GM21529 (cell line): ENCODE measurements around the gene RAMP1.

ENCODE experiments used
- ATAC-seq: cut with Tn5 transposase; IDR thresholded peaks from one replicate; pipeline ENCODE4 v1.9.1; 2021; ENCODE audit not compliant: unreplicated experiment

RAMP1 gene

DNA sequence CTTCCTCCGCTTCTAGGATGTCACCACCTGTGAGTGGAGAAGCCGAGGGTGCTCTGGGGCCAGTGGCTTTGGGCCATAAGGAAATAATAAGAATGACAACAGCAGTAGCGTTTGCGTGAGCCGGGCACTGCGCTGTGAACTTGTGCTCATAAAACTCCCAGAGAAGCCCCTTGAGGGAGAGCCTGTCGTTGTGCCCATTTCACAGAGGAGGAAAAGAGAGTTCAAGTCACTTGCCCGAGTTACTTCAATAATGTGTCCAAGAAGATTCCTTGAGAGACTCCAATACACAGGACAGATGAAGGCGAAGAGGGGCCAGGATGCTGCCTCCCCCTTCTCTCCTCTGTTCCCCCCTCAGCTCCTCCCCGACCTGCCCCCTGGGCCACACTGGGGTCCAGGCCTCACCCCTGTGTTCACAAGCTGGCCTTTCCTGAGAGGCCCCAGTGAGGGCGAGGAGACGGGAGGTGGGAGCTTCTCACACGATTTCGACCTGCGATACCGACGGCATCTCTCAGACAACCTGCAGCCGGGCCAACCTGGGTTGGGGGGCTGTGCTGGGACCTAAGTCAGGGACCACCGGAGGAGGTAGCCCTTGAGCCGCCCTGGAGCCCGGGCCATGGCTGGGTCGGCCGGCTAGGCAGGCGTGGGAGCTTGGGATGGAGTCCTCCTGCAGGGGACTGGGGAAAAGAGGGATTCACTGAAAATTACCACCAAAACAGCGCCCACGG lies 53.9 kb downstream of the RAMP1 start:
- no peak for ATAC-seq

DNA sequence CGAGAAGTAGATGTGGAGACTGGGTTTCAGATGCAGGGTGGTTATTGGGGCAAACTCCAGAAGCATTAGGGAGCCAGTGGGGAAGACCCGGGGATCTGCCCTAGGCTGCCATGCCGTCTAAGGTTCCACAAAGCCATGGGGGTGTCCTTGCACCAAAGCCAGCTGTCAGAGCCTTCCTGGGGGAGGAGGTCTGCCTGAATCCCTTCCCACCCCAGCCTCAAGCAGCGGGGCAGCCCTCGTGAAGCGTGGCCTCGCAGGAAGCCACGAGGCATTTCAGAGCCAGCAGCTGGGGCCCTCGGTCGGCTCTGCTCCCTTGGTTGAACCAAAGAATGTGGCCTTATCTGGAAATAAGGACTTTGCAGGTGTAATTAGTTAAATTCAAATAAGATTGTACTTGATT lies 56.2 kb downstream of the RAMP1 start:
- no peak for ATAC-seq

DNA sequence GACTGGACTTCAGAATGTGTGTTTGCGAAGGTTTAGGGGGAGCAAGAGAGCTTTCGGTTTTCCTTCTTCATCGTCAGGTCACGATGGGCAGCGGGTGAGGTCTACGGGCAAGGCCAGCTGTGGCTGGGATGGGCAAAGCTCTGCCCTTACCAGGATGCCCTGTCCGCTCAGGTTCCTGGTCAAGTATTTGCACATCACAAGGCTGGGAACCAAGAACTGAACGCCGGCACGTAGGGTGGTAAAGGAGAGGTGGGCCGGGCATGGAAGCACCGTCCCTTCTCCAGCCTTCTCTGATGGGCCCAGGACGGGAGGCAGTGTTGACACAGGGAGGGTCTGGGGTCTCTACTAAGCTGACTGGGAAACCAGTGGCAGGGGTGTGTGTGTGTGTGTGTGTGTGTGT lies 56.9 kb downstream of the RAMP1 start:
- ATAC-seq: no peak

DNA sequence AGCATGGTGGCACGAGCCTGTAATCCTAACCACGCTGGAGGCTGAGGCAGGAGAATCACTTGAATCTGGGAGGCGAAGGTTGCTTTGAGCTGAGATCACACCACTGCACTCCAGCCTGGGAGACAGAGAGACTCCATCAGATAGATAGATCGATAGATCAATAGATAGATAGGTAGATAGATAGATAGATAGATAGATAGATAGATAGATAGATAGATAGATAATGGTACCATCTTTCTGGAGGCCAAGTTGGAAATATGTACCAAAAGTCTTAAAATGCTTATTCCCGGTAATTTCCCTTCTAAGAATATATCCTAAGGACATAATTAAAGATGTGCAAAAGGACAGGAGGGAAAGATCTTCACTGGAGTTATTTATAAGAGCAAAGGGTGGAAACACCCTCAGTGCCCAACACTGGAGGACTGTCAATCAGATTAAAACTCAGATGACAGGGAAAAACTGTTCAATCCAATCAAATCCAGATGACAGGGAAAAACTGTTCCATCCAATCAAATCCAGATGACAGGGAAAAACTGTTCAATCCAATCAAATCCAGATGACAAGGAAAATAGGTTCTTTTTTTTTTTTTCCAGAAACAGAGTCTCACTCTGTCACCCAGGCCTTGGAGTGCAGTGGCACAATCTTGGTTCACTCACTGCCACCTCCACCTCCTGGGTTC lies 58.4 kb downstream of the RAMP1 start:
- ATAC-seq: no peak

DNA sequence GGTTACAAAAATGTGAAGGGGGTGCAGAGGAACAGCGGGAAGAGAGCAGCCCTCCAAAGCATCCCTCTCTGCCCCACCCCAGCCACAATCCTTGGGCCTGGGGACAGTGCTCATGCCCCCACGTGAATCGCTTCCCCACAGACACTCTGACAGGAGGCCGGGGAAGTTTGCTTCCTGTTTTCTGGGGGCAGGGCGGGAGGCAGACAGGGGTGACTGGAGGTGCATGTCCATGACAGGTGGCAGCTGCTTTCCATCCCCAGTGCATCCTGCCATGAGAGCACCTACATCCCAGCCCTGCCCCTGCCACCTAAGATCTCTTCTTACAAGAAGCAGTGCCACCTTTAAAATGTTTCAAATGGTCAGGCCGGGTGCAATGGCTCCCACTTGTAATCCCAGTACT lies 60.2 kb downstream of the RAMP1 start:
- no peak for ATAC-seq

DNA sequence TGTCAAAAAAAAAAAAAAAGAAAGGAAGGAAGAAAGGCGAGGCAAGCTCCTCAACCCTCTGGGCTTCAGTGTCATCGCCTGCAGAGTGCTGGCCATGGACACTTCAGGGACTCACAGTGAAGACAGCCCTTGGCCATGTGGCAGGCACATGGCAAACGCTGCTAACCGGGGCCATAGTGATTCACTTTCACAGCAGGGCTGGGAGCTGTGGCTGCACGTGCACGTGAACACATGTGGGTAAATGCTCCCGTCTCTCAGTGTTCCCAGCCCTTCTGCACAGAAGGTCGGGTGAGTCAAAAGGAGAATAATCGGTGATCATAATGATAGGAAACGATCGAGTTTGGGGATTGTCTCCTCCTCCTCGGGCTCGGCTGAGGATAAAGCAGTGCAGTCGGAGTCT lies 61.2 kb downstream of the RAMP1 start:
- no peak for ATAC-seq

DNA sequence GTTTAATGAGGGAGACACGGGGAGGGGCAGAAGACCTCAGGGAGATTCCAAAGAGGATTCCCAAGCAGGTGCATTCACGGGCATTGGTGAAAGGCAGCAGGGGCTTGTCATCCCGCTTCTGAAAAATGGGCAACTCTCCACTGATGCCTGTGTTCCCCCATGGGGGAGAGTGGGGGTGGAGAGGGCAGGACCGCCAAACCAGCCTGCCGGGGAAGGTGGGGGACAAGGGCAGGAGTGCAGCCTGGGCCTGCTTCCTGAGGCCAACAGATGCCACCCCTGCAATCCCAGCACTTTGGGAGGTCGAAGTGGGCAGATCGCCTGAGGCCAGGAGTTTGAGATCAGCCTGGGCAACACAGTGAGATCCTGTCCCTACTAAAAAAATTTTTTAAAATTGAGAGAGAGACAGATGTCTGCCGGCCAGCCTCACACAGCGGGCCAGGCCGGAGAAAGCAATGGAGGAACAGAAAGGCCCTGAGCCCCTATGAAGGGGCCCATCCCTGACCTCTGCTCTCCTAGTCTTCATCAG lies 62.6 kb downstream of the RAMP1 start:
- no peak for ATAC-seq

DNA sequence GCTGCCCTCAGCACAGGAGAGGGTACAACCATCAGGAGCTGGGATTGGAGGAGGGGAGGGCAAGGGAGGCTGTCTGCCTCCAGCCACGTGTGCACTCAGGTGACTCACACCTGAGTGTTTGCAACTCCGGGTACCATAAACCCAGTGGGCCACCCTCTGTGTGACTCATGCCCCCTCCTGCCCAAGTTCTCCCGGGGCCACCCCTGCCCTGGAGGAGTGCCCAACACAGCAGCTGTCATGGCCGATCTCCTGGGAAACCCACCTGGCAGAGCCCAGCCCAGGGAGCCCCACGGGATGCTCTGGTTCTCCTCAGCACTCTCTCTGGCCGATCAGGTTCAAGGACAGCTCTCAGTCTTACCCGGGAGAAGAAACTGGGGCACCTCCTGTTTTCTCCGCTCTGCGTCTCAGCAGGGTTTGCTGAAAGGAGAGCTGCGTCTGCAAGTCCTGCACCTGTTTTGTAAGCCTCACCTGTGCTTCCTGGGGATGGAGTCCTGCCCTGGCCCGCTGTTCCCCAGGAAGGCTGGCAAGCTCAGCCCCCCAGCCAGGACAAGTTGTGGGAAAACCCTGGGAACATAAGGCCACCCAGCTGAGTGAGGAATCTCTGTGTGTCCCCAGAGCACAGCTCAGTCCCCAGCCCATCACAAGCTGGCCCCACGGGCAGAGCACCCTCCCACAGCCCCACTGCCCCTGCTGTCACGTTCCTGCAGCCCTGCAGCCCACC lies 63.4 kb downstream of the RAMP1 start:
- no peak for ATAC-seq

DNA sequence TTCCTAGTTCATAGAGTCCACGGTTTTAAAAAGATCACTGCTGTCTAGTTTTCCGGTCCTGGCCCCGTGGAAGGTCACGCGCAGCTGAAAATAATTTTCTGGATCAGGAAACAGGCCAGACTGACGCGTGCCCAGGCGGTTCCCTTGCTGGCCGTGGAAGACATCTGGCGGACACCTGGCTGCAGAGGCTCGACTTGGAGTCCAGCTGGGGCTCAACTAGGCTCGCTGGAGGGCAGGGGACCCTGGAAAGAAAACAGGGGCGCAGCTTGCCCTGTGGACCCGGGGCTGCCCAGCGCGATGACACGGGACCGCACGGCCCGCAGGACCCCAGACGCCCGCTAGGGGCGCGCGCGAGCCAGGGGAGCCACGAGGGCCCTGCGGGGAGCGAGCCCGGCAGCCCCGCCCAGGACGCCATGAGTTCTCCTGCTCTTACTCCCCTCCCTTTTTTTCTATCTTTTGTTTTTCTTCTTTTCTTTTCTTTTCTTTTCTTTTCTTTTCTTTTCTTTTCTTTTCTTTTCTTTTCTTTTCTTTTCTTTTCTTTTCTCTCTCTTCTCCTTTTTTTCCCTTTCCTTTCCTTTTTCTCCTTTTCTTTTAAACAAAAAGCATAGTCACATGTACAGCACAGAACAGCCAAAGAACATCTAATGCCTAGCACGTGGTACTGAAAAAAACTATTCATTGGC lies 64.2 kb downstream of the RAMP1 start:
- no peak for ATAC-seq

DNA sequence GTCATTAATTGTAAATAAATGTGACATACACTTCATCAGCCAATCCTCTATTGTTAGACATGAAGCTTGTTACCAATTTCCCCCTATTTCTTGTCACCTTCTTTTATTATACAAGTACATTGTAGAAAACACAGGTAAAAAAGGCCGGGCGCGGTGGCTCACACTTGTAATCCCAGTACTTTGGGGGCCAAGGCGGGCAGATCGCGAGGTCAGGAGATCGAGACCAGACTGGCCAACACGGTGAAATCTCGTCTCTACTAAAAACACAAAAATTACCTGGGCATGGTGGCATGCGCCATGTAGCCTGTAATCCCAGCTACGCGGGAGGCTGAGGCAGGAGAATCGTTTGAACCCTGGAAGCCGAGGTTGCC lies 64.7 kb downstream of the RAMP1 start:
- ATAC-seq: no peak

DNA sequence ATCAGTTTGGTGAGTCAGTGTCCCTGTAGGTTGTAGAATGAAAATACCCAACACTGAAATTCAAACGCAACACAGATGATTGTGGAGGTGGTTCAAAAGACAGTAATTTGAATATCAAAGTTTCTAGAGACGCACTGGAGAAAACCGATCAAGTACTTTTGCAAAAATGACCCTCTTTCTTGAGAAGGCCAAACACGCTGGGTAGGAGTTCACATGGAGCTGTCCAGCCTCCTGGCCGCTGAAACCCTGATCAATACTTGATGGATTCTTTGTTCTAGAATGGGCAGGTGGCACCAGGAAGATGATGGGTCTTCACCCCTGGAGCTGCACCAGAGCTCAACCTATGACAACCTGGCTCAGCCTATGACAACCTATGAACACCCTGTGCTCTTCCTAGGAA lies 67.7 kb downstream of the RAMP1 start:
- no peak for ATAC-seq

DNA sequence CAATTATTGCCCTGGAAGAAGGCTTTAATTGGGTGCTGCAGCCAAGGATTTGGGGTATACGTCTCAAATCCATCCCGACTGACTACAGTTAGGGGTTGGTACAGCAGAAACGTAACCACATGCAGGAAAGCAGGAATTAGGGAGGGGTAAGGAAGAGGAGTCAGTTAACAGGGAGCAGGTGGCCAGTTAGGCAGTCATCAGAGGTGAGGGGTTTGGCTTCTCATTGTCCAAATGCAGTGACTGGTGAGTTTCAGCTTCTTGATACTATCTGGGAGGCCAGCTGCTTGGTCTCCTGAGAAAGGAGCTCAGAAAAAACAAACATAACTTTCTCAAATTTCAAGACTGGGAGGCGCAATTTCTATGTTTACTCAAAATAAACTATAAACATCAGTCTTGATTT lies 68.6 kb downstream of the RAMP1 start:
- no peak for ATAC-seq

DNA sequence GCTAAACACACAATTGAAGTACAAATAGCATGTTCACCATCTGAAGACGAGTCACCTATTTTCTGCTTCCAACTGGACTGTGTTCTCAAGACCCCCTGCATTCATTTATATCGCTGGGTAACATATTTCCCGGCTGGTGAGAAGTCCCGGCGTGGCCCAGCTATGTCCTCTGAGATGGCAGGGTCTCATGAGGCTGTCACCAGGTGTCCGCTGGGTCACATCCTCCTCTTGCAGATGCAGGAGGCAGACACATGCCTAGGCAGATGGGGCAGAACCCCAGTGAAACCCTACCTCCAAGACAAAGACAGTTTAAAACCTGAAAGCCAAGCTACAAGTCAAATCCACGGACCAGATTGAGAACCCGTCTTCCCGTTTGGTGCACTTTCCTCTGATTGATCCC lies 70.6 kb downstream of the RAMP1 start:
- ATAC-seq: no peak

DNA sequence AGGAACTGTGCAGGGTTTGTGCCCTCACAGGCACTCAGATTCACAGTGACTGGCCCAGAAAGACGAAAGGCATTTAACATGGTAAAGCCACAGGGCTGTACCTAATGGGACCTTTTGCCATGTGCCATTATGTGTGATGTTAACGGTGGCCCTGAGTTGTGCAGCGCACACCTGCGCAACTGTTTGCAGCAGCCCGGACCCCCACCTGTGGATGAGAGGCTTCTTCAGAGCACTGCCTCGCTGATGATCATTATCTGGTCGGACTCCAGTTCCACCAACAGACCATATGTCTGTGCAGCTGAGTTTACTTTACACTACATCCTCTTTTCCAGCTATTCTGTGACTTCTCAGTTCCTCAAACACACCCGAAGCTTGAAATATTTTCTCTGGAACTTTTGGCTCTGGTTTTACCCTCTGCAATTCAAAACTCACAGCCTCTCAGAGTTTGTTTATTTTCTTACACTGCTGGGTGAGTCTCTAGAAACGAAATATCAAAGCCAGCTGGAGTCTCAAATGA lies 71.8 kb downstream of the RAMP1 start:
- no peak for ATAC-seq

DNA sequence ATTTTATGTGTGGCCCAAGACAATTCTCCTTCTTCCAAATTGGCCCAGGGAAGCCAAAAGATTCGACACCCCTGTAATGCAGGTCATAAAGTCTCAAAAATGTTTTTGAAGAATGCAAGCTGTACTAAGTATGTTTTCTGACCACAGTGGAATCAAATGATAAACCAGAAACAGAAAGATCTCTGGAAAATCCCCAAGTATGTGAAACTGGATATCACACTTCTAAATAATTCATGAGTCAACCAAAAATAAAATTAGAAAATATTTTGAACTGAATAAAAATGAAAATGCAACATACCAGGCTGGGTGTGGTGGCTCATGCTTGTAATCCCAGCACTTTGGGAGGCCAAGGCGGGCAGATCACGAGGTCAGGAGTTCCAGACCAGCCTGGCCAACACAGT lies 73.3 kb downstream of the RAMP1 start:
- no peak for ATAC-seq

DNA sequence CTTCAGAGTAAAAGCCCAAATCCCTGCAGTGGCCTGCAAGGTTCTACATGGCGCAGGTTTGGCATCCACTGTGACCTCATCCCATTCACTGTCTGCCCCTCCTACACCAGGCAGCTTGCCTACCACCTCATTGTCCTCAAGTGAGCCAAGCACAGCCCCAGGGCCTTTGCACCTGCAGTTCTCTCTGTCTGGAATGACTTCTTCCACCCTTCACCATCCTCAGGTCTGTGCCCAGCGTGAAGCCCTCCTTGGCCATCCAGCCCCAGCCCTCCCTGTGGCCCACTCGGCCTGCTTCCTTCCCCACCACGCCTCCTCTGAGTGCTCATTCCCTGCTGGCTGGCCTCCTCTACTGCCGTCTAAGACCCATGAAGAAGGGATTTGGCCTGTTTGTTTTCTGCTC lies 74.8 kb downstream of the RAMP1 start:
- ATAC-seq: no peak

DNA sequence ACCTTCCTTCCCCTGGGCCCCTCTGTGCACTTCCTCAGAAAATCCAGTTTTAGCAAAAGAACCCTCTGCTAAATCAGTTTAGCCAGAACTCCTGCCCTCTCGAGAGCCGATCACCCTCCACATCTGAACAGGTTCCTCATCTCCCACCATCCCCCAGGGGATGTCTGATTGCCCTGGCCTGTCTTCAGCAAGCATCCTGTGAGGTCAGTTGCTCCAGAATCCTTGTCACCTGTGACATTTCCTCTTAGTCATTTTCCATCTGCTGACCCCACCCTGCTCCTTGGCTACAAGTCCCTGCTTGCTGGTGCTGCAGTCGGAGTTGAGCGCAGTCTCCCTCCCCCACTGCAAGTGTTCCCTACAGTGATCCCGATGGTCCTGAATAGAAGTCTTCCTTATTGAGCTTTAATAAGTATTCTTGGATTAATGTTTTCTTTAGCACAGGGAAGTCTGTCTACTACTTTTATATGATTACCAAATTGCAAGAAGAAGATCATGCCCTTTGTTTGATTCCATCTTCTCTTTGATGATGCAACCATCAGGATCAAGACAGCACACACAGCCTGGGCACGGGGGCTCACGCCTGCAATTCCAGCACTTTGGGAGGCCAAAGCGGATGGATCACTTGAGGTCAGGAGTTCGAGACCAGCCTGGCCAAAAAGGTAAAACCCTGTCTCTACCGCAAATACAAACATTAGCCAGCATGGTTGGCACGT lies 76.5 kb downstream of the RAMP1 start:
- no peak for ATAC-seq

DNA sequence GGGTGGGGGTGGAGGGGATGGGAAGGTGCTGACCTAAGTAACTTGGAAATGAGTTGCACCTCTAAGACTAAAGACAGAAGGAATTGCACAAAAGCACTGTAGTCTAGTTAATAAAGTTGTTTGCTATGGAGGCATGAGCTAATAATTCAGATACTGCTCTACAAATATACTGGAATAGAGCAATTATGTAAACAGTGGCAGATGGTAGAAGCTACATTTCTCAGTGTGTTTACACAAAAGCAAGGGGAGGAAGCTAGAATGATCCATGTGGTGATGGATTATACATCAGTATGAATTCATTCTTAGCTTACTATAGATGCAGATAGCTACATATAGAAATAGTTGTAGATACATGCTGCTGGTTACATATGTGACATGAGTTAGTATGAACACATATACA lies 79.8 kb downstream of the RAMP1 start:
- ATAC-seq: no peak

DNA sequence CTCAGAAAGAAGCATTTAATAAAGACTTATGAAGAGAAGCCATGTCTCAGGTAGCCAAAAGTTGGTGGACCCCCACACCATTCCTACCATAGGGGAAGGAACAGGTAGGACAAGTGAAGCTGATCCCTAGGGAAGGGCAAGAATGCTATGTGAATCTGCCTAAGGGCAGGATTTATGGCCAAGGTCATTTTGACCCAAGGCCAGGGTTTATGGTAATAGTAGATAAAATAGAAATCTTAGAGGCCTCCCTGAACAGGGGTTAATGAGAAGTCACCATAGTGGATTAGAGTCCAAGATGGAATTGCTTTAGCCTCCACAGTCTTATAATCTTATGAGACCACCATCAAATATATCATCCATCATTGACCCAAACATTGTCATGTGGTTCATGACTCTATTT lies 81.4 kb downstream of the RAMP1 start:
- ATAC-seq: no peak

DNA sequence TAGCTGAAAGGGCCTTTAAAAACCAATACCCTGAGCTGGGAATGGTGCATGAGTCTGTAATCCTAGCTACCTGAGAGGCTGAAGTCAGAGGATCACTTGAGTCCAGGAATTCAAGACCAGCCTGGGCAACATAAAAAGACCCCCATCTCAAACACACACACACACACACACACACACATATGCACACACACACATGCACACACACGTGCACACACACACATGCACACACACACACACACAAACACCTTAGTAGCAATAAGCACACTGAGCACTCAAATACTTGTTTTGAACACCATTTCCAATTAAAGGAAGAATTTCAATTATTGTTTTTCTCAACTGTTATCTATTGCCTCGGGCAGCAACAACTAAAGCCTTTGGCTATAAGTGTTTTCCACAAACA lies 81.8 kb downstream of the RAMP1 start:
- no peak for ATAC-seq

DNA sequence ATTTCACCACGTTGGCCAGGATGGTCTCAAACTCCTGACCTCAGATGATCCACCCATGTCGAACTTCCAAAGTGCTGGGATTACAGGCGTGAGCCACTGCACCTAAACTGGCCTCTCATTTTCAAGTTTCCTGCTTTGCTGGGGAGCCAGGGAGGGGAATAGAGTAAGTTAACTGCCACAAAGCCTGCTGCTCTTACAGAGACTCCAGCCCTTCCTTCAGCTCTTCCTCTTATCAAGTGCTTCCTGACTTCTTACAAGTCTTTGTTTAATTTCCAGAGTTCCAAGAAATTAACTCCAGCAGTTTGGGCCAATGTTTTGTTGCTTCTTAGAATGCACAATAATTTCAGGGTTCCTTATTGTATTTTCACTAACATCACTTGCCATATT lies 83.1 kb downstream of the RAMP1 start:
- ATAC-seq: no peak
